Measurements from ENCODE around the gene PDGFA. TPM values are rescaled to one million over a fixed set of nuclear protein-coding genes. Genes with fewer than 3 reads are reported as not detected.
"Not testable (repeated sequence)": the region's sequence is repeated elsewhere in the genome, so short reads cannot be mapped to it uniquely, and the experiment has no call there.

Gene PDGFA
- total and polyA plus RNA-seq, 2 experiments from 2014 or later = 6.5 to 25.6 TPM

GRCh38 chr7:555551-556160, 36.0 kb upstream of the PDGFA start:
- no peak overlapping the region for H3K27ac ChIP-seq
- DNase-seq (ENCODE audit: low read depth in 1 of 2, low spot score in 1 of 2) = no peak
- H3K4me3 ChIP-seq = no peak overlapping the region
- H3K9me3 ChIP-seq (ENCODE audit: low read depth) = no peaks in the 10 kb centered on the region
- no peak for TF ChIP-seq CTCF (IDR thresholded peaks at IDR 0.05; ENCODE audit: low read depth, low read length)
- H3K27me3 ChIP-seq = no peaks in the 10 kb centered on the region
- no peaks in the 10 kb centered on the region for H3K4me1 ChIP-seq (ENCODE audit: low read depth)
- H3K36me3 ChIP-seq = no peaks in the 10 kb centered on the region

- H3K9me3 ChIP-seq (ENCODE audit: low read depth) = no peaks in the 10 kb centered on the region
- DNase-seq (ENCODE audit: low read depth in 1 of 2, low spot score in 1 of 2) = no peak
- TF ChIP-seq CTCF (IDR thresholded peaks at IDR 0.05; ENCODE audit: low read depth, low read length) = no peak
- H3K27ac ChIP-seq = no peak overlapping the region
- no peaks in the 10 kb centered on the region for H3K27me3 ChIP-seq
- no peaks in the 10 kb centered on the region for H3K4me1 ChIP-seq (ENCODE audit: low read depth)
- no peak overlapping the region for H3K4me3 ChIP-seq
- no peaks in the 10 kb centered on the region for H3K36me3 ChIP-seq
These were observed 34.0 kb upstream of the PDGFA start for GRCh38 chr7:553636-554111.

GRCh38 chr7:552868-553635, 33.4 kb upstream of the PDGFA start:
- TF ChIP-seq CTCF (IDR thresholded peaks at IDR 0.05; ENCODE audit: low read depth, low read length) = no peak

GRCh38 chr7:552151-552867, 32.7 kb upstream of the PDGFA start:
- H3K4me3 ChIP-seq; H3K4me1 ChIP-seq (ENCODE audit: low read depth); H3K36me3 ChIP-seq; DNase-seq (ENCODE audit: low read depth in 1 of 2, low spot score in 1 of 2); H3K27me3 ChIP-seq; H3K9me3 ChIP-seq (ENCODE audit: low read depth); H3K27ac ChIP-seq: not testable (repeated sequence)

More at GRCh38 chr7:552868-553635, 33.4 kb upstream of the PDGFA start:
- no peak overlapping the region for H3K4me3 ChIP-seq
- H3K9me3 ChIP-seq (ENCODE audit: low read depth) = no peaks in the 10 kb centered on the region
- no peaks in the 10 kb centered on the region for H3K27me3 ChIP-seq
- H3K4me1 ChIP-seq (ENCODE audit: low read depth) = no peaks in the 10 kb centered on the region
- DNase-seq (ENCODE audit: low read depth in 1 of 2, low spot score in 1 of 2) = no peak
- H3K36me3 ChIP-seq = no peaks in the 10 kb centered on the region
- no peak overlapping the region for H3K27ac ChIP-seq

- not testable (repeated sequence) for H3K9me3 ChIP-seq (ENCODE audit: low read depth); H3K27me3 ChIP-seq; DNase-seq (ENCODE audit: low read depth in 1 of 2, low spot score in 1 of 2); H3K4me1 ChIP-seq (ENCODE audit: low read depth); H3K4me3 ChIP-seq; H3K27ac ChIP-seq; H3K36me3 ChIP-seq
These were observed 31.9 kb upstream of the PDGFA start for GRCh38 chr7:551615-551970.

GRCh38 chr7:550881-551614, 31.4 kb upstream of the PDGFA start:
- Histone ChIP-seq H3K27me3 (no peaks in the 10 kb centered on the region), H3K9me3 (ENCODE audit: low read depth) (no peaks in the 10 kb centered on the region), H3K4me1 (ENCODE audit: low read depth) (no peaks in the 10 kb centered on the region), H3K36me3 (no peaks in the 10 kb centered on the region), H3K27ac (no peak overlapping the region), H3K4me3 (no peak overlapping the region)
- no peak for TF ChIP-seq CTCF (IDR thresholded peaks at IDR 0.05; ENCODE audit: low read depth, low read length)
- no peak for DNase-seq (ENCODE audit: low read depth in 1 of 2, low spot score in 1 of 2)
